ENCODE results near the gene LEKR1. TPM values are rescaled to one million over a fixed set of nuclear protein-coding genes. Genes with fewer than 3 reads are reported as not detected.
"Not testable (repeated sequence)": the region's sequence is repeated elsewhere in the genome, so short reads cannot be mapped to it uniquely, and the experiment has no call there.

The LEKR1 gene
- total RNA-seq, 1 donor from 2014 or later = 0.57 TPM

GRCh38 chr3:156793400-156793799, 32.8 kb upstream of the LEKR1 start:
- Mint-ChIP-seq H3K9me3 (peaks cover 4% of the 10 kb centered on the region), H3K36me3 (ENCODE audit: low read depth) (peaks cover 19% of the 10 kb centered on the region), H3K4me3 (no peak overlapping the region), H3K4me1 (ENCODE audit: low read depth) (peaks cover 40% of the 10 kb centered on the region), H3K27ac (peak overlapping the region; percentile 84), H3K27me3 (ENCODE audit: insufficient read depth) (no peaks in the 10 kb centered on the region)
- intact Hi-C loops (cut with micrococcal nuclease) = no loop called here
- DNase-seq (ENCODE audit: low spot score) = no peak

GRCh38 chr3:156793851-156794250, 32.3 kb upstream of the LEKR1 start:
- Mint-ChIP-seq H3K27me3 (ENCODE audit: insufficient read depth) (no peaks in the 10 kb centered on the region), H3K27ac (peak overlapping the region; percentile 84), H3K4me3 (no peak overlapping the region), H3K4me1 (ENCODE audit: low read depth) (peaks cover 38% of the 10 kb centered on the region), H3K9me3 (peaks cover 6% of the 10 kb centered on the region), H3K36me3 (ENCODE audit: low read depth) (peaks cover 22% of the 10 kb centered on the region)
- intact Hi-C loops (cut with micrococcal nuclease) = no loop called here
- no peak for DNase-seq (ENCODE audit: low spot score)

DNA sequence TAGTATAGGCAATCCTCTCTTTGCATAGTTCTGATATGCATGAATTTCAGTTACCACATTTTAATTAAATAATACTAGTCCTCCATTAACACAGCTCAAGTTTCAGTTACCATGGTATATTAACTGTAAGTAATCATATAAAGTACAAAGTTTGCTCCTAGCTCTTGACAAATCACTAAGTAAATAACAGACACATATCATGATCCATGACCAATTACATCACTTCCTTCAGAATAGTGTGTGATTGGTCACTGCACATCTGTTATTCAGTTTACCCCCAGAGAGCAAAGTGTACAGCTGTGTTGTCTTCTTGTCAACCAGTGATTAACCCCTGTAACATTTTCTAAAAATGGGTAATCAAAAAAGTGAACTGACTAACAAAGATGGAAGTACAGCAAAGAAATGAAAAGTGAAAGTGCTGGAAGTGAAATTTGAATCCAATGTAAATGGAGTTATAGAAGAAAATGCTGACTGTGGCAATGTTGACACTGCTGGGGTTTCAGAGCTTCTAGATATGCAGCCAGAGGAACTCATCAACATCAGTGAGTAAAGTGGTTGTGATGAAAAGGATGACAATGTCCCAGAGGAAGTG, 30.2 kb upstream of the LEKR1 start:
- Mint-ChIP-seq H3K4me1 (ENCODE audit: low read depth) (peaks cover 35% of the 10 kb centered on the region), H3K27me3 (ENCODE audit: insufficient read depth) (no peaks in the 10 kb centered on the region), H3K27ac (peak overlapping the region; percentile 3), H3K9me3 (peaks cover 24% of the 10 kb centered on the region), H3K36me3 (ENCODE audit: low read depth) (peaks cover 40% of the 10 kb centered on the region), H3K4me3 (no peak overlapping the region)
- no peak for DNase-seq (ENCODE audit: low spot score)
- intact Hi-C loops (cut with micrococcal nuclease) = no loop called here

DNA sequence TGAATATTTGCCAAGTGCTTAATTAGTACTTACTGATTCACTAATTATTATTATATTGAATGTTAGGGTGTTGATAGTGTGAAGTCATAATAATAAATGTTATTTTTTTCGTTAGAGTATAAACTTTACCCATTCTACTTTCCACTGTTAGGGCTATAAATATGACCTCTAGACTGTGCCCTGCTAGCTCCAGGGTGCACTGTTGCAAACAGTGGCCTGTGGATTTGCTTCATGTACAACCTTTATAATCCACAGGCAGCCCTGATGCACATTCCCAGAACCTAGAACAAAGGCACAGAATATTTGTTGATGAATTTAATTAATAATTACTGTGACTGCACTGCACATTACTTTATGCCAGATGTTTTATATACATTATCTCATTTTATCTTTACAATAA, 28.8 kb upstream of the LEKR1 start:
- peaks cover 25% of the 10 kb centered on the region for H3K4me1 Mint-ChIP-seq (ENCODE audit: low read depth)
- H3K36me3 Mint-ChIP-seq (ENCODE audit: low read depth) = peaks cover 39% of the 10 kb centered on the region
- no peak overlapping the region for H3K27ac Mint-ChIP-seq
- no peak for DNase-seq (ENCODE audit: low spot score)
- peaks cover 28% of the 10 kb centered on the region for H3K9me3 Mint-ChIP-seq
- H3K4me3 Mint-ChIP-seq = no peak overlapping the region
- intact Hi-C loops (cut with micrococcal nuclease) = no loop called here
- H3K27me3 Mint-ChIP-seq (ENCODE audit: insufficient read depth) = no peaks in the 10 kb centered on the region

GRCh38 chr3:156800287-156800686, 25.9 kb upstream of the LEKR1 start:
- H3K4me3 Mint-ChIP-seq; DNase-seq (ENCODE audit: low spot score); H3K4me1 Mint-ChIP-seq (ENCODE audit: low read depth); H3K27me3 Mint-ChIP-seq (ENCODE audit: insufficient read depth); H3K27ac Mint-ChIP-seq; intact Hi-C loops (cut with micrococcal nuclease): not testable (repeated sequence)
- H3K36me3 Mint-ChIP-seq (ENCODE audit: low read depth) = peaks cover 41% of the 10 kb centered on the region
- peaks cover 37% of the 10 kb centered on the region for H3K9me3 Mint-ChIP-seq

DNA sequence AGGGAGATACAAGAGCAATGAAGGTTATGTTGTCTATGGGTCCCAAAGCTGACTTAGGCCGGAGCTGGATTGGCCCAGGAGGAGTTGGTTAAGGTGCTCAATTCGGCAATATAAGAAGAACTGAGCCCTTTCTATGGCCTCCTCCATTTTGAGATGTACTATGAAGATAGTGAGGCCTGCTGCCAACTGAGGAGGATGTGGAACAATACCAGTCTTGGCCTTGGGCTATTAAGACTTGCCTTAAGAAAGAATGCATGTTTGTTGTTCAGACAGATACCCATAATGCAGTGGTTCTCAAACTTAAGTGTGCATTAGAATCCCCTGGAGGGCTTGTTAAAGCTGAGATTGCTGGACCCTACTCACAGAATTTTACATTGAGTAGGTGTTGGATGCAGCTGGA, 24.4 kb upstream of the LEKR1 start:
- H3K27me3 Mint-ChIP-seq (ENCODE audit: insufficient read depth) = no peaks in the 10 kb centered on the region
- no peak overlapping the region for H3K27ac Mint-ChIP-seq
- H3K9me3 Mint-ChIP-seq = peaks cover 33% of the 10 kb centered on the region
- intact Hi-C loops (cut with micrococcal nuclease) = no loop called here
- H3K4me3 Mint-ChIP-seq = no peak overlapping the region
- DNase-seq (ENCODE audit: low spot score) = no peak
- peaks cover 35% of the 10 kb centered on the region for H3K36me3 Mint-ChIP-seq (ENCODE audit: low read depth)
- H3K4me1 Mint-ChIP-seq (ENCODE audit: low read depth) = peaks cover 4% of the 10 kb centered on the region

GRCh38 chr3:156802821-156803606, 23.1 kb upstream of the LEKR1 start:
- Mint-ChIP-seq H3K9me3 (peaks cover 33% of the 10 kb centered on the region), H3K27ac (no peak overlapping the region), H3K36me3 (ENCODE audit: low read depth) (peaks cover 38% of the 10 kb centered on the region), H3K4me3 (no peak overlapping the region), H3K27me3 (ENCODE audit: insufficient read depth) (no peaks in the 10 kb centered on the region), H3K4me1 (ENCODE audit: low read depth) (peaks cover 4% of the 10 kb centered on the region)
- no peak for DNase-seq (ENCODE audit: low spot score)
- intact Hi-C loops (cut with micrococcal nuclease) = no loop called here

- DNase-seq (ENCODE audit: low spot score) = no peak
- Mint-ChIP-seq H3K4me3 (no peak overlapping the region), H3K9me3 (peaks cover 28% of the 10 kb centered on the region), H3K27ac (no peak overlapping the region), H3K4me1 (ENCODE audit: low read depth) (no peaks in the 10 kb centered on the region), H3K27me3 (ENCODE audit: insufficient read depth) (no peaks in the 10 kb centered on the region), H3K36me3 (ENCODE audit: low read depth) (peaks cover 34% of the 10 kb centered on the region)
- intact Hi-C loops (cut with micrococcal nuclease) = no loop called here
Measured at GRCh38 chr3:156803952-156804741, 22.0 kb upstream of the LEKR1 start.

- no peaks in the 10 kb centered on the region for H3K27me3 Mint-ChIP-seq (ENCODE audit: insufficient read depth)
- peaks cover 7% of the 10 kb centered on the region for H3K4me1 Mint-ChIP-seq (ENCODE audit: low read depth)
- no peak overlapping the region for H3K4me3 Mint-ChIP-seq
- H3K9me3 Mint-ChIP-seq = peaks cover 9% of the 10 kb centered on the region
- H3K36me3 Mint-ChIP-seq (ENCODE audit: low read depth) = peaks cover 27% of the 10 kb centered on the region
- DNase-seq (ENCODE audit: low spot score) = no peak
- H3K27ac Mint-ChIP-seq = no peak overlapping the region
- intact Hi-C loops (cut with micrococcal nuclease) = no loop called here
Measured at GRCh38 chr3:156806698-156807097, 19.5 kb upstream of the LEKR1 start.

DNA sequence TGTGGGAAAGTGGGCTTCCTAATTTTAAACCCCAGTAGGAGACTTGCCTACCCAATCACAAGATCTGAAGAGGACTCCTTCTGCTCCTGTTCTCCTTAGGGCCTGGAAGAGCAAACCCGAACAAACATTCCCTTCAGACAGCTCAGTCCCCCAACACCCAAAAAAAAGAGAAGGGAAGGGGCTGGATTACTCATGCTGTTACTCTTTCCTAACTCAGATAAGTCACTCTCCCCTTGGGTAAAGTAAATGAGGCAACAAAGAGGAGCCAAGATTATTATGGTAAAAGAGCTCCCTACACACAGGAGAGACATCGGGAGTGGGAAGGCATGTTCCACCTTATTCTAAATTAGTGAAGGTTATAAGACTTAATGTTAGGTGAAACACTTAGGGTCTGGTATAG, 18.1 kb upstream of the LEKR1 start:
- peaks cover 8% of the 10 kb centered on the region for H3K9me3 Mint-ChIP-seq
- intact Hi-C loops (cut with micrococcal nuclease) = no loop called here
- H3K27ac Mint-ChIP-seq = no peak overlapping the region
- peaks cover 27% of the 10 kb centered on the region for H3K36me3 Mint-ChIP-seq (ENCODE audit: low read depth)
- no peak overlapping the region for H3K4me3 Mint-ChIP-seq
- H3K27me3 Mint-ChIP-seq (ENCODE audit: insufficient read depth) = no peaks in the 10 kb centered on the region
- no peak for DNase-seq (ENCODE audit: low spot score)
- peaks cover 20% of the 10 kb centered on the region for H3K4me1 Mint-ChIP-seq (ENCODE audit: low read depth)

- peak overlapping the region; percentile 12 for H3K27ac Mint-ChIP-seq
- no peaks in the 10 kb centered on the region for H3K27me3 Mint-ChIP-seq (ENCODE audit: insufficient read depth)
- H3K36me3 Mint-ChIP-seq (ENCODE audit: low read depth) = peaks cover 18% of the 10 kb centered on the region
- intact Hi-C loops (cut with micrococcal nuclease) = loop anchor here (10.0 kb wide), 1 partner anchor 656 kb away; no protein-coding TSS in a partner anchor
- DNase-seq (ENCODE audit: low spot score) = no peak
- no peak overlapping the region for H3K4me3 Mint-ChIP-seq
- no peaks in the 10 kb centered on the region for H3K9me3 Mint-ChIP-seq
- H3K4me1 Mint-ChIP-seq (ENCODE audit: low read depth) = peaks cover 43% of the 10 kb centered on the region
Measured at GRCh38 chr3:156811089-156811862, 14.9 kb upstream of the LEKR1 start.

DNA sequence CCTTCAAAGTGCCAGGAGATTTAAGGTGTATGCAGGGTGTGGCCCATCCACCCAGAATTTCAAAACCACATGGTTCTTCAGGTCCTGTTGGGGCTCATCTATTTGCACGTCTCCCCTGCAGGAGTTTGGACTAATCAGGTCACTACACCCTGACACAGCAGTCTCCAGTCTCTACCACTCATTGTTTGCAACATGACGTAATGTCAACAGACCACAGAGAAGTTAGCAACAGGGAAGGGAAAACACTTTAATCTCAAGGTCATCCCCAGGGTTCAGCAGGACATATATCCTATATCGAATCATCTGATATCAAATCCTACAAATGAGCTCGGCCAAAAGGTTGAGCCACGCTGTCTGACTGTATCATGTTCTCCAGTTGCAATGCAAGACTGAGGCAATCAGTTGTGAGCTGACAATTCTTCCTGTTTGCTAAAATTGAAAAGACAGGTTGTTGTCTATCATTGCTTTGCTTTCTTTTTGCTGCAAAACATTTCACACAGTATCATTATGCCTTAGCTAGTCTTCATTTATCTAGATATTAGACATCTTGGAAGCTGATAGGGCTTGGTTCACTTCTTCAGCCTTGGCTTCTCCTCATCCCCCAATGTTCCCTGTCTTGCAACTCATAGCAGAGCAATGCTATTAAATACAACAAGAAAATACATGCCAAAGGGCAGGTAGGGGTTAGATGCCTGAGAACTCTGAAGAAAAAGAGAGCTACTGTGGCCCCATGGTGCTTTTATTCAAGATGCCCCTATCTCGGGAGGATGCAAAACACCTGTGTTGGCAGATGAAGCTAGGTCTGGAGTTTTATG, 13.4 kb upstream of the LEKR1 start:
- no peaks in the 10 kb centered on the region for H3K9me3 Mint-ChIP-seq
- peak; percentile 16 for DNase-seq (ENCODE audit: low spot score)
- peaks cover 51% of the 10 kb centered on the region for H3K4me1 Mint-ChIP-seq (ENCODE audit: low read depth)
- peak overlapping the region; percentile 58 for H3K4me3 Mint-ChIP-seq
- H3K27ac Mint-ChIP-seq = peak overlapping the region; percentile 46
- intact Hi-C loops (cut with micrococcal nuclease) = loop anchor here (1.0 to 10.0 kb wide), 2 partner anchors 24 to 658 kb away; no protein-coding TSS in a partner anchor
- peaks cover 18% of the 10 kb centered on the region for H3K36me3 Mint-ChIP-seq (ENCODE audit: low read depth)
- no peaks in the 10 kb centered on the region for H3K27me3 Mint-ChIP-seq (ENCODE audit: insufficient read depth)
